GM12872 (cell line): ENCODE data around the gene AK2.

ENCODE experiments used
- TF ChIP-seq, protein P1 (sequence below): IDR thresholded peaks from 3 replicates; pipeline ENCODE4 v1.5.1; 2011; ENCODE audit warnings: low read depth, mild to moderate bottlenecking, low read length, moderate library complexity; ENCODE audit not compliant: insufficient read depth

Gene AK2

DNA sequence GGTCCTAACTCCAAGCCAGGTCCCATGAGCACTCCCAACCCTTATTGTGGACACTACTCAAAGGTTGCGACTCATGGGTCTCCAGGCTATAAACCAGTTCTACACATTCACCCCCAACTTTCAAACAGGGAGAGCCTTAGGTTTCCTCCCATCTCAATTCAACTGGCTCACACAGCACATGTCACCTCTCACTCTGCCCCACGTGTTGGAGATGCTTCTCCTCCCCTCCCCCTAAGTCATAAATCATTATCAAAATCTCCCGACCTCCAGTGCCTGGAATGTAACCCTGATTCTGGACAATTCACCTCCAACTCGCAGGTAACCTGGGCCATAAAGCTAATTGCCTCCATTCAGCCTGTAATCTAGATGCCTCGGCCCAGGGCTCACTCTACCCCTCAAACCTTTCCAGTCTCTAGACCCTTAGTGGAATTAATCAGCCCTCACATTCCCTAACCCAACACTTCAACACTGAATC, 595 bp downstream of the AK2 start:
- TF ChIP-seq, protein P1, sequence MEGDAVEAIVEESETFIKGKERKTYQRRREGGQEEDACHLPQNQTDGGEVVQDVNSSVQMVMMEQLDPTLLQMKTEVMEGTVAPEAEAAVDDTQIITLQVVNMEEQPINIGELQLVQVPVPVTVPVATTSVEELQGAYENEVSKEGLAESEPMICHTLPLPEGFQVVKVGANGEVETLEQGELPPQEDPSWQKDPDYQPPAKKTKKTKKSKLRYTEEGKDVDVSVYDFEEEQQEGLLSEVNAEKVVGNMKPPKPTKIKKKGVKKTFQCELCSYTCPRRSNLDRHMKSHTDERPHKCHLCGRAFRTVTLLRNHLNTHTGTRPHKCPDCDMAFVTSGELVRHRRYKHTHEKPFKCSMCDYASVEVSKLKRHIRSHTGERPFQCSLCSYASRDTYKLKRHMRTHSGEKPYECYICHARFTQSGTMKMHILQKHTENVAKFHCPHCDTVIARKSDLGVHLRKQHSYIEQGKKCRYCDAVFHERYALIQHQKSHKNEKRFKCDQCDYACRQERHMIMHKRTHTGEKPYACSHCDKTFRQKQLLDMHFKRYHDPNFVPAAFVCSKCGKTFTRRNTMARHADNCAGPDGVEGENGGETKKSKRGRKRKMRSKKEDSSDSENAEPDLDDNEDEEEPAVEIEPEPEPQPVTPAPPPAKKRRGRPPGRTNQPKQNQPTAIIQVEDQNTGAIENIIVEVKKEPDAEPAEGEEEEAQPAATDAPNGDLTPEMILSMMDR, result no peak

DNA sequence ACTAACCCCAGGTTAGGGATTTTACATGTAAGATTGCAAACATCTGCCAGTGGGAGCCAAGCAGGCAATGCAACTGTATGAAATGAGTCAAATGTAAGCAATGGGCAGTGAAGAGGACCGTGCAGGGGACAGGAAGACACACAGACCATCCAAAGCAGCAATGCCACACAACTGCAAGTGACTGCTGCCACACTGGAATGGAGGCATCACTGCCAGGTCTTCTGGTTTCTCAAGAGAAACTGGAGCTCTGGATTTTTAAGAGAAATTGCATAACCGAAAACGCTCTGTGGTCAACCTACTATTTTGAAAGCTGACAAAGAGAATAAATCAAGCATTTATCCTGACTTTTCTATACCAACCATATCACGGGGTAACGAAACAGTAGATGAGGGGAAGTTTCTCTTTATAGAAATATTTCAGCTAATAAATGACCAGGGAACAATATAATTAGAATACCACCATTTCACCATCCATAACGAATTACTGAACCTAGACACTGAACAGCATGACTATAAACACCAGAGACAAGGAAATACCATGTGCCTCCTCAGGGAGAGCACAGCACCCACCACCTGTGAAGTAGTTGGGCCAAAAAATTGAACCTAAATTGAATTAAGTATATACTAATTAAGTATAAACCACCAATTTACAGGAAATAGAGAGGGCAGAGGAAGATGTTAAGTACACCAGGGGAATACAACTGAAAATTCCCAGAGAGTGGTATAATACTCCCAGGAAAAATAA, 4.4 kb downstream of the AK2 start:
- TF ChIP-seq, protein P1, result no peak

DNA sequence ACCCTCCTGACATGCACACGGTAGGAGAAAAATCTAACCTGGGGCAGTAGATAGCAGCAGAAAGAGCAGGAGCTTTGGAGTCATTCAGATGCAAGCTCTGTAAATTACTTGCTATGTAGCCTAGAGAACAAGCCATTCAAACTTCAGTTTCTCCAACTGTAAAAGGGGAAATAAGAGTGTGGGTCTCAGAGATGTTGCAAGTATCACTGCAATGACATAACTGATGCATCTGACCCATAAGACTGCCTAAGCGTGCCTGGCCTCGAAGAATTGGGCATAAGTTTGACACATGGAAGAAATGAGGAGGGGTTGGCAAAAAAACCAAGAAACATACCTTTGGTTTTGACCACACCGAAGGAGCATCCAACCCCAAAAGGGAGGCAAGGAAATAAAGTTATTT, 5.2 kb downstream of the AK2 start:
- TF ChIP-seq, protein P1, result no peak

DNA sequence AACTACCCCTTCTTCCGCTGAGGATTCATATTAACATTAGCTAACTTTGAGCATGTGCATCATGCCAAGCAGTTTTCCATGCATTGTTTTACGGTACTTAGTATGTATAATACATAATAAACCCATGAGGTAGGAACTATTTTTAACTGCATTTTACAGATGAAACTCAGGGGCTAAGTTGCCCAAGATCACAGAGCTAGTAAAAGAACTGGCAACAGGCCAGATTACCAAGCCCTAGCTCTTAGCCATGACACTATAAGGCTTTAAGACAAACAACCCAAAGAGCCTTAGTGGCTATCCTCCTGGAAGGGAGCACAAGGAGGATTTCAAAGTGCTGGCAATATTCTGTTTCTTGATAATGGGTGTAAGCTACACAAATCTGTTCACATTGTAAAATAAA, 6.1 kb downstream of the AK2 start:
- TF ChIP-seq, protein P1, result no peak

DNA sequence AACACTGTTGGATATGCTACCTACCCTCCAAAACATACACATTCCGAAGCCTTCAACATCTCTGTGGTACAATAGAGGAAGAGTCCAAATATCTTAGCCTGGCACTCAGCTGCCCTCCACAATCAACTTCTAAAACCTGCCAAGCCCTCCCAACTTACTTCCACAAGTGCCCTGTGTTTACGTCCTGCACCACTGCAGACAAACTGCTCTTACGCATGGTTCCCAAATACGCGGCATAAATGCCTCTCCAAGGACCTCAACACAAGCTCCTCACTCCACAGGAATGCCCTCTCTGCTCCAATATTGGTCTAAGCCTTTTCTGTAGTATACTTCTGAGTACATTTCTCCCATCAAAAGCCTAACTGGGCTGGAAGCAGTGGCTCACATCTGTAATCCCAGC, 6.8 kb downstream of the AK2 start:
- TF ChIP-seq, protein P1, result no peak

DNA sequence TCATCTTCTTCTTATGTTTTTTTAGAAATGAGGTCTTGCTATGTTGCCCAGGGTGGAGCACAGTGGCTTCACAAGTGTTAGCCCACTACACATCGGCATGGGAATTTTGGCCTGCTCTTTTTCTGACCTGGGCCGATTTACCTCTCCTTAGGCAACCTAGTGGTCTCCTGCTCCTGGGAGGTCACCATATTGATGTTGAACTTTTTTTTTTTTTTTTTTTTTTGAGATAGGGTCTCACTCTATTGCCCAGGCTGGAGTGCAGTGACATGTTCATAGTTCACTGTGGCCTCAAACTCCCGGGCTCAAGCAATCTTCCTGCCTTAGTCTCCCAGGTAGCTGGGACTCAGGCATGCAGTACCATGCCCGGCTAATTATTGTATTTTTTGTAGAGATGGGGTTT, 7.5 kb downstream of the AK2 start:
- TF ChIP-seq, protein P1, result no peak

DNA sequence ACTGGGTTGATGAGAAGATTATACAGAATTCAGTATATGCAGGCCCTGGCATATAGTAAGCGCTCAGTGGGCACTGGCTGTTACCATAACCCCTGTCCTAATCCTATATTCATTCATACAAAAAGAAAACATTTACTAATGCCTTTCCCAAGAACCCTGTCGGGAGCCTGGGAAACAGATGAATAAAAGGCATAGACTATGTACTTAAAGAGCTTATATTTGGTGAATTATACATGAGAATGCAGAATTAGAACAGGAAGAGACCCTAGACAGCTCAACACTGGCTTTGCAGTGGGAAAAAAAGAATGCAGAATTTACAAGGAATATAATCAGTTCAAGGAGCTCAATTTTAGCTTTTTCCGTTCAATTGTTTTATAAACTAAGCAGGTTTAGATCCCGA, 10.9 kb downstream of the AK2 start:
- TF ChIP-seq, protein P1, result no peak
